HG02943 (cell line): ENCODE data around the gene AKR7A2.

ENCODE experiments used
- ATAC-seq: cut with Tn5 transposase; IDR thresholded peaks from one replicate; pipeline ENCODE4 v1.9.1; 2021; ENCODE audit warnings: mild to moderate bottlenecking, low read depth, moderate library complexity; ENCODE audit not compliant: unreplicated experiment

Gene AKR7A2

GRCh38 chr1:19311931-19312781 is at the start of gene AKR7A2, which contains the start of gene SLC66A1:
TSS of gene AKR7A2 (minus strand) at chr1:19312144. CDS start at chr1:19312124, 20 bp downstream.
TSS of gene SLC66A1 (plus strand) at chr1:19312326. CDS start at chr1:19317678, 5,352 bp downstream.
- peak; percentile 61 for ATAC-seq

- no peak for ATAC-seq
Observed at GRCh38 chr1:19360843-19361610, 49.1 kb upstream of the AKR7A2 start.

- no peak for ATAC-seq
Observed at GRCh38 chr1:19360432-19360831, 48.5 kb upstream of the AKR7A2 start.

GRCh38 chr1:19360016-19360415 is 48.1 kb upstream of the AKR7A2 start:
- ATAC-seq, result no peak

- ATAC-seq, result no peak
Observed at GRCh38 chr1:19359357-19359756, 47.4 kb upstream of the AKR7A2 start.

- ATAC-seq, result no peak
Observed at GRCh38 chr1:19358710-19359109, 46.8 kb upstream of the AKR7A2 start.

GRCh38 chr1:19357299-19357986 is 45.5 kb upstream of the AKR7A2 start:
- ATAC-seq, result no peak

GRCh38 chr1:19356266-19356665 is 44.3 kb upstream of the AKR7A2 start:
- no peak for ATAC-seq

- ATAC-seq, result no peak
Observed at GRCh38 chr1:19354531-19354981, 42.6 kb upstream of the AKR7A2 start.

- no peak for ATAC-seq
Observed at GRCh38 chr1:19353596-19353995, 41.7 kb upstream of the AKR7A2 start.

- ATAC-seq, result no peak
Observed at GRCh38 chr1:19352839-19353238, 40.9 kb upstream of the AKR7A2 start.

- no peak for ATAC-seq
Observed at GRCh38 chr1:19351873-19352272, 39.9 kb upstream of the AKR7A2 start.

- no peak for ATAC-seq
Observed at GRCh38 chr1:19350566-19350965, 38.6 kb upstream of the AKR7A2 start.

- no peak for ATAC-seq
Observed at GRCh38 chr1:19349999-19350398, 38.1 kb upstream of the AKR7A2 start.

GRCh38 chr1:19348441-19349198 is 36.7 kb upstream of the AKR7A2 start:
- no peak for ATAC-seq

GRCh38 chr1:19347533-19348172 is 35.7 kb upstream of the AKR7A2 start:
- no peak for ATAC-seq

GRCh38 chr1:19346026-19346425 is 34.1 kb upstream of the AKR7A2 start:
- ATAC-seq, result no peak

- ATAC-seq, result no peak
Observed at GRCh38 chr1:19345391-19345790, 33.4 kb upstream of the AKR7A2 start.

- no peak for ATAC-seq
Observed at GRCh38 chr1:19344831-19345230, 32.9 kb upstream of the AKR7A2 start.

- ATAC-seq, result no peak
Observed at GRCh38 chr1:19344372-19344810, 32.4 kb upstream of the AKR7A2 start.
